HCT116 (cell line): ENCODE results near the gene ARID3A. TPM values are rescaled to one million over a fixed set of nuclear protein-coding genes. Genes with fewer than 3 reads are reported as not detected.

Source experiments
- ATAC-seq: fragments of 200-7000 bp; cut with Tn5 transposase; 2 replicates; pipeline ENCODE4 v1.9.1; 2020; ENCODE audit warnings: mild to moderate bottlenecking, moderate library complexity
- BruUV-seq: library from RNA; stranded (reverse); fragments of 400-500 nt; replicated peaks from 2 replicates; lab custom pipeline; 2021; lab: Mats Ljungman, UMichigan
- CTCF ChIA-PET: fragments of 300-600 bp; sonication (Branson Sonifier 250); formaldehyde crosslinking; loops from one replicate; lab custom pipeline; 2021; ENCODE audit warnings: antibody characterized with exemption; lab: Charles Lee
- POLR2A ChIA-PET: fragments of 300-600, 350-600 bp; sonication (Branson Sonifier 250); formaldehyde crosslinking; loops from one replicate; lab custom pipeline; 2021; ENCODE audit warnings: antibody characterized with exemption; lab: Charles Lee
- RAD21 ChIA-PET, 2 experiments: fragments of 300-600 bp; sonication (Branson Sonifier 250); formaldehyde crosslinking; loops; one replicate each; lab custom pipeline; 2023; ENCODE audit warnings: low total read pairs in 2 of 2; ENCODE audit not compliant: uncharacterized antibody in 2 of 2, unreplicated experiment in 2 of 2, low non-redundant PET in 1 of 2; lab: Charles Lee
- DNase-seq: peaks from one replicate; pipeline ENCODE4 v3.0.0-alpha.2; 2010; ENCODE audit warnings: low read depth, low spot score
- H2AFZ ChIP-seq: fragments of 200-600 bp; shearing (Covaris generic), sonication (generic); 2 replicates; pipeline ENCODE4 v1.6.1; 2017; ENCODE audit warnings: low read depth, mixed run types, mixed read lengths, antibody characterized with exemption, low read length; ENCODE audit not compliant: poor library complexity, severe bottlenecking
- H3K27ac ChIP-seq: 2 replicates; pipeline ENCODE4 v1.5.1; 2012; ENCODE audit warnings: low read depth, low read length
- H3K27me3 ChIP-seq: fragments of 200-600 bp; sonication (generic); 2 replicates; pipeline ENCODE4 v1.6.1; 2016; ENCODE audit warnings: mixed run types, low read length, mixed read lengths; ENCODE audit not compliant: insufficient read depth
- H3K36me3 ChIP-seq, 2 experiments: fragments of 200-500 bp in 1 of 2; fragments of 200-600 bp in 1 of 2; sonication (Bioruptor generic) in 1 of 2; sonication (generic) in 1 of 2; 2 replicates each; pipeline versions ENCODE4 v1.5.1 to v1.6.1; 2014 to 2016; ENCODE audit warnings: low read length in 2 of 2, inconsistent platforms in 1 of 2, mixed read lengths in 1 of 2, mixed run types in 1 of 2; ENCODE audit not compliant: insufficient read depth in 2 of 2, control insufficient read depth in 1 of 2
- H3K4me1 ChIP-seq, 2 experiments: fragments of 200-600 bp in 1 of 2; sonication (generic) in 1 of 2; 2 replicates each; pipeline versions ENCODE4 v1.5.1 to v1.6.1; 2012 to 2017; ENCODE audit warnings: low read length in 2 of 2, inconsistent platforms in 1 of 2, mild to moderate bottlenecking in 1 of 2, mixed read lengths in 1 of 2, mixed run types in 1 of 2, moderate library complexity in 1 of 2; ENCODE audit not compliant: insufficient read depth in 2 of 2, control insufficient read depth in 1 of 2
- H3K4me2 ChIP-seq: fragments of 200-600 bp; sonication (generic); 2 replicates; pipeline ENCODE4 v1.6.1; 2017; ENCODE audit warnings: mixed run types, low read length, mixed read lengths
- H3K4me3 ChIP-seq, 2 experiments: fragments of 200-600 bp in 1 of 2; sonication (generic) in 1 of 2; replicated peaks in 1 of 2; 2 replicates each; pipeline ENCODE4 v1.5.1; 2011 to 2016; ENCODE audit warnings: low read length in 2 of 2, control low read depth in 1 of 2, low read depth in 1 of 2, mild to moderate bottlenecking in 1 of 2, mixed read lengths in 1 of 2, mixed run types in 1 of 2
- H3K79me2 ChIP-seq: fragments of 200-600 bp; sonication (generic); 2 replicates; pipeline ENCODE4 v1.6.1; 2017; ENCODE audit warnings: mild to moderate bottlenecking, mixed run types, low read length, moderate library complexity, mixed read lengths; ENCODE audit not compliant: insufficient read depth
- H3K9ac ChIP-seq: fragments of 200-600 bp; sonication (generic); 2 replicates; pipeline ENCODE4 v1.6.1; 2016; ENCODE audit warnings: low read length, mixed read lengths
- H3K9me2 ChIP-seq: fragments of 200-600 bp; sonication (generic), shearing (Covaris generic); 2 replicates; pipeline ENCODE4 v1.6.1; 2017; ENCODE audit warnings: mixed run types, mild to moderate bottlenecking, moderate library complexity; ENCODE audit not compliant: insufficient read depth
- H3K9me3 ChIP-seq, 2 experiments: fragments of 200-500 bp in 1 of 2; fragments of 200-600 bp in 1 of 2; sonication (Bioruptor generic) in 1 of 2; sonication (generic) in 1 of 2; 2 replicates each; pipeline ENCODE4 v1.6.1; 2014 to 2017; ENCODE audit warnings: low read length in 2 of 2, mixed read lengths in 2 of 2, inconsistent platforms in 1 of 2, low read depth in 1 of 2, mild to moderate bottlenecking in 1 of 2, mixed run types in 1 of 2, moderate library complexity in 1 of 2; ENCODE audit not compliant: control insufficient read depth in 1 of 2, insufficient read depth in 1 of 2
- H4K20me1 ChIP-seq: fragments of 200-600 bp; sonication (generic), shearing (Covaris generic); 2 replicates; pipeline ENCODE4 v1.6.1; 2017; ENCODE audit warnings: mixed run types, mild to moderate bottlenecking, moderate library complexity; ENCODE audit not compliant: insufficient read depth
- ATF3 ChIP-seq: IDR thresholded peaks from 2 replicates; pipeline ENCODE4 v1.6.1; 2012
- CBX3 ChIP-seq: IDR thresholded peaks from 2 replicates; pipeline ENCODE4 v1.6.1; 2012; ENCODE audit warnings: low read depth
- CTCF ChIP-seq, 3 experiments: fragments of 200-600 bp in 1 of 3; sonication (generic) in 1 of 3; IDR thresholded peaks in 2 of 3; conservative IDR thresholded peaks in 1 of 3; 2 replicates each; pipeline ENCODE4 v1.5.1; 2012 to 2017; ENCODE audit warnings: low read depth in 2 of 3, low read length in 2 of 3, antibody characterized with exemption in 1 of 3, borderline replicate concordance in 1 of 3, control low read depth in 1 of 3, mild to moderate bottlenecking in 1 of 3, mixed read lengths in 1 of 3, mixed run types in 1 of 3, moderate library complexity in 1 of 3; ENCODE audit not compliant: insufficient read depth in 1 of 3
- EZH2 ChIP-seq: fragments of 200-600 bp; sonication (generic); IDR thresholded peaks from 2 replicates; pipeline ENCODE4 v1.6.1; 2017; ENCODE audit warnings: antibody characterized with exemption, mixed run types
- EZH2phosphoT487 ChIP-seq: fragments of 200-600 bp; IDR thresholded peaks from 2 replicates; pipeline ENCODE4 v1.6.1; 2018; ENCODE audit warnings: antibody characterized with exemption, borderline replicate concordance
- FOSL1 ChIP-seq: IDR thresholded peaks from 2 replicates; pipeline ENCODE4 v1.6.1; 2012; ENCODE audit warnings: low read depth
- JUND ChIP-seq: IDR thresholded peaks from 2 replicates; pipeline ENCODE4 v1.6.1; 2012
- MAX ChIP-seq: IDR thresholded peaks from 2 replicates; pipeline ENCODE4 v1.6.1; 2012
- POLR2A ChIP-seq: IDR thresholded peaks from 2 replicates; pipeline ENCODE4 v1.7.0; 2011; ENCODE audit warnings: borderline replicate concordance; ENCODE audit not compliant: insufficient read depth, insufficient read length; ENCODE audit errors: extremely low read depth
- POLR2AphosphoS5 ChIP-seq: IDR thresholded peaks from 2 replicates; pipeline ENCODE4 v1.6.1; 2011; ENCODE audit warnings: mild to moderate bottlenecking, low read depth, low read length, moderate library complexity
- SIN3A ChIP-seq: IDR thresholded peaks from 2 replicates; pipeline ENCODE4 v1.6.1; 2012; ENCODE audit warnings: low read depth
- SP1 ChIP-seq: IDR thresholded peaks from 2 replicates; pipeline ENCODE4 v1.6.1; 2012; ENCODE audit warnings: low read depth
- SRF ChIP-seq: IDR thresholded peaks from 2 replicates; pipeline ENCODE4 v1.6.1; 2012; ENCODE audit warnings: low read depth
- TCF7L2 ChIP-seq: IDR thresholded peaks from 2 replicates; pipeline ENCODE4 v1.7.0; 2011; ENCODE audit warnings: borderline replicate concordance, inconsistent platforms; ENCODE audit not compliant: insufficient read depth, insufficient read length; ENCODE audit errors: extremely low read depth
- ZBTB33 ChIP-seq: IDR thresholded peaks from 2 replicates; pipeline ENCODE4 v1.6.1; 2011; ENCODE audit warnings: mild to moderate bottlenecking, low read length, moderate library complexity; ENCODE audit not compliant: insufficient replicate concordance; ENCODE audit errors: extremely low read depth
- intact Hi-C: fragments of 100-400 bp; cut with micrococcal nuclease; formaldehyde crosslinking; loops from 2 replicates; pipeline ENCODE4 v1.10.0; 2022
- total RNA-seq: library from RNA; stranded (reverse); gene quantifications from one replicate; pipeline ENCODE4 v1.2.1, GENCODE V29; 2021; ENCODE audit not compliant: unreplicated experiment

Gene ARID3A
- total RNA-seq, 1 experiment from 2014 or later, result 21.8 TPM

- H4K20me1 ChIP-seq, result peaks cover 4% of the 10 kb centered on the region; the same call in 1 of the 2 replicates
Observed at GRCh38 chr19:912181-913079, 13.4 kb upstream of the ARID3A start.

More at GRCh38 chr19:912181-913079, 13.4 kb upstream of the ARID3A start:
- RAD21 ChIA-PET, result no interaction called here
- Histone ChIP-seq H3K4me1 (peaks cover 31 to 51% of the 10 kb centered on the region in 2 experiments), H3K4me2 (peak overlapping the region; percentile 76), H3K27ac (peak overlapping the region; percentile 80), H3K36me3 (no peaks in the 10 kb centered on the region), H3K9me2 (no peaks in the 10 kb centered on the region), H3K9me3 (no peaks in the 10 kb centered on the region), H3K4me3 (peak overlapping the region; percentile 78 to 81), H2AFZ (no peak overlapping the region), H3K9ac (peak overlapping the region; percentile 88), H3K79me2 (peaks cover 41% of the 10 kb centered on the region), H3K27me3 (no peaks in the 10 kb centered on the region)
- intact Hi-C loops, result no loop called here
- ATAC-seq (peak; percentile 33), DNase-seq (no peak)
- CTCF ChIA-PET, result no interaction called here
- BruUV-seq, result no TSS peak
- TF ChIP-seq EZH2, result no peak
- TF ChIP-seq POLR2A, result no peak
- TF ChIP-seq CTCF (IDR thresholded peaks at IDR 0.05 in 2 of 3, conservative IDR thresholded peaks at IDR 0.05 in 1 of 3; ENCODE audit: borderline replicate concordance in 1 of 3, insufficient read depth in 1 of 3, low read depth in 2 of 3, low read length in 2 of 3), result no peak
- no peak for TF ChIP-seq FOSL1
- TF ChIP-seq SRF, result no peak
- TF ChIP-seq SP1, result no peak
- no peak for TF ChIP-seq EZH2phosphoT487
- TF ChIP-seq SIN3A, result no peak
- TF ChIP-seq TCF7L2, result no peak
- no peak for TF ChIP-seq POLR2AphosphoS5
- TF ChIP-seq MAX, result no peak
- no peak for TF ChIP-seq ZBTB33
- no peak for TF ChIP-seq CBX3
- no peak for TF ChIP-seq ATF3
- TF ChIP-seq JUND, result no peak
- POLR2A ChIA-PET, result no interaction called here
